Osteocyte (in vitro differentiated cells): ENCODE results near the gene MYBPC3. TPM values are rescaled to one million over a fixed set of nuclear protein-coding genes. Genes with fewer than 3 reads are reported as not detected.

ENCODE experiments used
- DNase-seq: peaks from one replicate; pipeline ENCODE4 v3.0.0; 2021; ENCODE audit warnings: mixed read lengths; ENCODE audit not compliant: unreplicated experiment; ENCODE audit errors: extremely low spot score
- H3K27ac Mint-ChIP-seq: one replicate; pipeline ENCODE4 v1.8.0; 2021; ENCODE audit warnings: mild to moderate bottlenecking, mixed read lengths; ENCODE audit not compliant: unreplicated experiment
- H3K27me3 Mint-ChIP-seq: one replicate; pipeline ENCODE4 v1.8.0; 2021; ENCODE audit warnings: mixed read lengths; ENCODE audit not compliant: unreplicated experiment
- H3K36me3 Mint-ChIP-seq: one replicate; pipeline ENCODE4 v1.8.0; 2021; ENCODE audit warnings: mixed read lengths; ENCODE audit not compliant: unreplicated experiment
- H3K4me1 Mint-ChIP-seq: one replicate; pipeline ENCODE4 v1.8.0; 2021; ENCODE audit warnings: mixed read lengths; ENCODE audit not compliant: unreplicated experiment
- H3K4me3 Mint-ChIP-seq: one replicate; pipeline ENCODE4 v1.8.0; 2021; ENCODE audit warnings: mild to moderate bottlenecking, moderate library complexity, mixed read lengths; ENCODE audit not compliant: unreplicated experiment
- H3K9me3 Mint-ChIP-seq: one replicate; pipeline ENCODE4 v1.8.0; 2021; ENCODE audit warnings: mixed read lengths; ENCODE audit not compliant: unreplicated experiment
- total RNA-seq: library from RNA; stranded (reverse); gene quantifications from 2 replicates; pipeline ENCODE4 v1.2.1, GENCODE V29; 2021
- TF ChIP-seq, protein P1 (sequence below): fragments of 200-600 bp; sonication (generic); IDR thresholded peaks from 2 replicates; pipeline ENCODE4 v1.5.0; 2021; ENCODE audit warnings: antibody characterized with exemption, mild to moderate bottlenecking, moderate library complexity

MYBPC3 gene
- total RNA-seq, 1 donor from 2014 or later = not detected

- Mint-ChIP-seq H3K4me1 (peaks cover 2% of the 10 kb centered on the region), H3K27ac (no peak overlapping the region), H3K27me3 (no peaks in the 10 kb centered on the region), H3K36me3 (no peaks in the 10 kb centered on the region), H3K4me3 (no peak overlapping the region), H3K9me3 (no peaks in the 10 kb centered on the region)
- TF ChIP-seq, protein P1, sequence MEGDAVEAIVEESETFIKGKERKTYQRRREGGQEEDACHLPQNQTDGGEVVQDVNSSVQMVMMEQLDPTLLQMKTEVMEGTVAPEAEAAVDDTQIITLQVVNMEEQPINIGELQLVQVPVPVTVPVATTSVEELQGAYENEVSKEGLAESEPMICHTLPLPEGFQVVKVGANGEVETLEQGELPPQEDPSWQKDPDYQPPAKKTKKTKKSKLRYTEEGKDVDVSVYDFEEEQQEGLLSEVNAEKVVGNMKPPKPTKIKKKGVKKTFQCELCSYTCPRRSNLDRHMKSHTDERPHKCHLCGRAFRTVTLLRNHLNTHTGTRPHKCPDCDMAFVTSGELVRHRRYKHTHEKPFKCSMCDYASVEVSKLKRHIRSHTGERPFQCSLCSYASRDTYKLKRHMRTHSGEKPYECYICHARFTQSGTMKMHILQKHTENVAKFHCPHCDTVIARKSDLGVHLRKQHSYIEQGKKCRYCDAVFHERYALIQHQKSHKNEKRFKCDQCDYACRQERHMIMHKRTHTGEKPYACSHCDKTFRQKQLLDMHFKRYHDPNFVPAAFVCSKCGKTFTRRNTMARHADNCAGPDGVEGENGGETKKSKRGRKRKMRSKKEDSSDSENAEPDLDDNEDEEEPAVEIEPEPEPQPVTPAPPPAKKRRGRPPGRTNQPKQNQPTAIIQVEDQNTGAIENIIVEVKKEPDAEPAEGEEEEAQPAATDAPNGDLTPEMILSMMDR = no peak
- no peak for DNase-seq
These were observed 40.9 kb upstream of the MYBPC3 start for GRCh38 chr11:47393163-47394049.

DNA sequence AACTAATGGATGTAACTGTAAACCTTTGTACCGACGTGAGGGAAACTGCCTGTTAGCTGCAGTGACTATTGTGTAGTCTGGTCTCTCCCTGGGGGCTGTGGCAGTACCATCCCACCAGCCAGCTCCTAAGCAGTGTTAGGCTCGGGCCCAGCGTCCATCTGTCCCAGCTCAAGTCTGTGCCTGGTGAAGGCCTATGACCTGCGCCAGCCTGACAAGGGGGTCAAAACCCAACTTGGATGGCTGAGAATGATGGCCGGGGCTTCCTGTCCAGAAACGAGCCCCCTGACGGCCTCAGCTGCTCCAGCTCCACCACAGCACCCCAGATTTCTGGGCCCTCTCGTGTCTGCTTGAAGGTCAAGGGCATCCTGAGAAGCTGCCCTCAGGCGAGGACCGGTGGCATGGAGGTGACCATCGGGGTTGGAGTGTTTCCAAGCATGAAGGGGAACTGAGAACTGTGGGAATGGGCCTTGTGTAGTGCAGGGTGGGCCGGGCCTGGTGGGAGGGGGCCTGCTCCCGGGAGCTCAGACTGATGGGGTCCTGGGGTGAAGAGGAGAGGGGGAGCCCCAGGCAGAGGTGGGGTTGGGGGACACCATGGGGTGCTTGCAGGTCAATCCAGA lies 40.2 kb upstream of the MYBPC3 start:
- no peak overlapping the region for H3K27ac Mint-ChIP-seq
- TF ChIP-seq, protein P1 = no peak

GRCh38 chr11:47391711-47392432 lies 39.4 kb upstream of the MYBPC3 start:
- Mint-ChIP-seq H3K9me3 (no peaks in the 10 kb centered on the region), H3K4me1 (peaks cover 2% of the 10 kb centered on the region), H3K36me3 (no peaks in the 10 kb centered on the region), H3K27me3 (no peaks in the 10 kb centered on the region), H3K4me3 (no peak overlapping the region), H3K27ac (no peak overlapping the region)
- TF ChIP-seq, protein P1 = no peak
- no peak for DNase-seq

More for the DNA sequence above, 40.2 kb upstream of the MYBPC3 start:
- Mint-ChIP-seq H3K27me3 (no peaks in the 10 kb centered on the region), H3K4me3 (no peak overlapping the region), H3K9me3 (no peaks in the 10 kb centered on the region), H3K4me1 (peaks cover 2% of the 10 kb centered on the region), H3K36me3 (no peaks in the 10 kb centered on the region)
- DNase-seq = no peak

- Mint-ChIP-seq H3K4me3 (no peak overlapping the region), H3K4me1 (peaks cover 2% of the 10 kb centered on the region), H3K9me3 (no peaks in the 10 kb centered on the region), H3K36me3 (no peaks in the 10 kb centered on the region), H3K27ac (no peak overlapping the region), H3K27me3 (no peaks in the 10 kb centered on the region)
- no peak for DNase-seq
- TF ChIP-seq, protein P1 = no peak
These were observed 38.6 kb upstream of the MYBPC3 start for GRCh38 chr11:47391077-47391583.

DNA sequence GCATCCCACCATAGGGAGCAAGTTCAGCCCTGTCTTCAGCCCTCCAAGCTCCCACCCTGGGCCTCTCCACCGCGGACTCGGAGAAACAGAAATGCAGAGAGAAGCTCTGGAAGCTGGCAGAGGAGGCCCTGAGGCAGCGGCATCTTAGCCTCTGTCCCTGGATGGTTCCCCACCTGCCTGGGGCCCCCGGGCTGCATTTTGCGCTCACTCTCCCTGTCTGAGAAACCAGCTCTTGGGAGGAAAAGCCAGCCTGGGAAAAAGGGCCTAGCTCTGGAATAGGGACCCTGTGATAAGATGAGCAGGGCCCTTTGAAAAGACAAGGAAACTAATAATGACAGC lies 37.9 kb upstream of the MYBPC3 start:
- TF ChIP-seq, protein P1 = no peak
- H3K9me3 Mint-ChIP-seq = no peaks in the 10 kb centered on the region
- DNase-seq = no peak
- no peak overlapping the region for H3K4me3 Mint-ChIP-seq
- no peaks in the 10 kb centered on the region for H3K27me3 Mint-ChIP-seq
- H3K36me3 Mint-ChIP-seq = no peaks in the 10 kb centered on the region
- no peak overlapping the region for H3K27ac Mint-ChIP-seq
- peaks cover 2% of the 10 kb centered on the region for H3K4me1 Mint-ChIP-seq
